Measurements from ENCODE around the gene AIFM2.
"Not testable (repeated sequence)": the region's sequence is repeated elsewhere in the genome, so short reads cannot be mapped to it uniquely, and the experiment has no call there.

AIFM2 gene

GRCh38 chr10:70090951-70091350 lies 41.7 kb downstream of the AIFM2 start:
- DNase-seq (ENCODE audit: low spot score) = no peak

- DNase-seq (ENCODE audit: low spot score) = no peak
Measured at GRCh38 chr10:70090013-70090412, 42.6 kb downstream of the AIFM2 start.

GRCh38 chr10:70088308-70088698 lies 44.3 kb downstream of the AIFM2 start:
- no peak for DNase-seq (ENCODE audit: low spot score)

GRCh38 chr10:70087616-70088307 lies 44.9 kb downstream of the AIFM2 start:
- DNase-seq (ENCODE audit: low spot score) = no peak

- DNase-seq (ENCODE audit: low spot score) = no peak
Measured at GRCh38 chr10:70085975-70086613, 46.5 kb downstream of the AIFM2 start.

GRCh38 chr10:70084189-70084588 lies 48.4 kb downstream of the AIFM2 start:
- DNase-seq (ENCODE audit: low spot score) = no peak

GRCh38 chr10:70080789-70081188 lies 51.8 kb downstream of the AIFM2 start:
- not testable (repeated sequence) for DNase-seq (ENCODE audit: low spot score)

GRCh38 chr10:70078937-70079336 lies 53.7 kb downstream of the AIFM2 start:
- no peak for DNase-seq (ENCODE audit: low spot score)

GRCh38 chr10:70078329-70078728 lies 54.3 kb downstream of the AIFM2 start:
- no peak for DNase-seq (ENCODE audit: low spot score)

GRCh38 chr10:70074971-70075370 lies 57.7 kb downstream of the AIFM2 start:
- DNase-seq (ENCODE audit: low spot score) = no peak

GRCh38 chr10:70074165-70074564 lies 58.5 kb downstream of the AIFM2 start:
- DNase-seq (ENCODE audit: low spot score) = no peak

- DNase-seq (ENCODE audit: low spot score) = no peak
Measured at GRCh38 chr10:70070834-70071233, 61.8 kb downstream of the AIFM2 start.

GRCh38 chr10:70069346-70069745 lies 63.3 kb downstream of the AIFM2 start:
- no peak for DNase-seq (ENCODE audit: low spot score)

- no peak for DNase-seq (ENCODE audit: low spot score)
Measured at GRCh38 chr10:70068925-70069324, 63.7 kb downstream of the AIFM2 start.

GRCh38 chr10:70067586-70067985 lies 65.0 kb downstream of the AIFM2 start:
- no peak for DNase-seq (ENCODE audit: low spot score)

- no peak for DNase-seq (ENCODE audit: low spot score)
Measured at GRCh38 chr10:70066190-70066589, 66.4 kb downstream of the AIFM2 start.

GRCh38 chr10:70064486-70064885 lies 68.1 kb downstream of the AIFM2 start:
- no peak for DNase-seq (ENCODE audit: low spot score)

GRCh38 chr10:70063418-70064098 lies 69.1 kb downstream of the AIFM2 start:
- DNase-seq (ENCODE audit: low spot score) = no peak
